Ishikawa (cell line): ENCODE measurements around the gene IFI30.

ENCODE experiments used
- CEBPB ChIP-seq: IDR thresholded peaks from 2 replicates; pipeline ENCODE4 v1.6.1; 2012
- EGR1 ChIP-seq: IDR thresholded peaks from 2 replicates; pipeline ENCODE4 v1.6.1; 2012
- EP300 ChIP-seq: IDR thresholded peaks from 2 replicates; pipeline ENCODE4 v1.6.1; 2012; ENCODE audit warnings: borderline replicate concordance
- FOXM1 ChIP-seq: IDR thresholded peaks from 2 replicates; pipeline ENCODE4 v1.6.1; 2012; ENCODE audit warnings: low read depth, borderline replicate concordance
- TAF1 ChIP-seq: IDR thresholded peaks from 2 replicates; pipeline ENCODE4 v1.6.1; 2012; ENCODE audit warnings: low read depth, mild to moderate bottlenecking
- TCF12 ChIP-seq: IDR thresholded peaks from 2 replicates; pipeline ENCODE4 v1.6.1; 2012; ENCODE audit warnings: low read depth
- YY1 ChIP-seq: IDR thresholded peaks from 2 replicates; pipeline ENCODE4 v1.6.1; 2012; ENCODE audit warnings: low read depth
- TF ChIP-seq, protein P1 (sequence below): IDR thresholded peaks from 2 replicates; pipeline ENCODE4 v1.6.1; 2012; ENCODE audit warnings: low read depth, mild to moderate bottlenecking
- TF ChIP-seq, protein P2 (sequence below): IDR thresholded peaks from 2 replicates; pipeline ENCODE4 v1.6.1; 2012

- TF ChIP-seq, protein P1, sequence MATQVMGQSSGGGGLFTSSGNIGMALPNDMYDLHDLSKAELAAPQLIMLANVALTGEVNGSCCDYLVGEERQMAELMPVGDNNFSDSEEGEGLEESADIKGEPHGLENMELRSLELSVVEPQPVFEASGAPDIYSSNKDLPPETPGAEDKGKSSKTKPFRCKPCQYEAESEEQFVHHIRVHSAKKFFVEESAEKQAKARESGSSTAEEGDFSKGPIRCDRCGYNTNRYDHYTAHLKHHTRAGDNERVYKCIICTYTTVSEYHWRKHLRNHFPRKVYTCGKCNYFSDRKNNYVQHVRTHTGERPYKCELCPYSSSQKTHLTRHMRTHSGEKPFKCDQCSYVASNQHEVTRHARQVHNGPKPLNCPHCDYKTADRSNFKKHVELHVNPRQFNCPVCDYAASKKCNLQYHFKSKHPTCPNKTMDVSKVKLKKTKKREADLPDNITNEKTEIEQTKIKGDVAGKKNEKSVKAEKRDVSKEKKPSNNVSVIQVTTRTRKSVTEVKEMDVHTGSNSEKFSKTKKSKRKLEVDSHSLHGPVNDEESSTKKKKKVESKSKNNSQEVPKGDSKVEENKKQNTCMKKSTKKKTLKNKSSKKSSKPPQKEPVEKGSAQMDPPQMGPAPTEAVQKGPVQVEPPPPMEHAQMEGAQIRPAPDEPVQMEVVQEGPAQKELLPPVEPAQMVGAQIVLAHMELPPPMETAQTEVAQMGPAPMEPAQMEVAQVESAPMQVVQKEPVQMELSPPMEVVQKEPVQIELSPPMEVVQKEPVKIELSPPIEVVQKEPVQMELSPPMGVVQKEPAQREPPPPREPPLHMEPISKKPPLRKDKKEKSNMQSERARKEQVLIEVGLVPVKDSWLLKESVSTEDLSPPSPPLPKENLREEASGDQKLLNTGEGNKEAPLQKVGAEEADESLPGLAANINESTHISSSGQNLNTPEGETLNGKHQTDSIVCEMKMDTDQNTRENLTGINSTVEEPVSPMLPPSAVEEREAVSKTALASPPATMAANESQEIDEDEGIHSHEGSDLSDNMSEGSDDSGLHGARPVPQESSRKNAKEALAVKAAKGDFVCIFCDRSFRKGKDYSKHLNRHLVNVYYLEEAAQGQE: no peak
- TF ChIP-seq, protein P2, sequence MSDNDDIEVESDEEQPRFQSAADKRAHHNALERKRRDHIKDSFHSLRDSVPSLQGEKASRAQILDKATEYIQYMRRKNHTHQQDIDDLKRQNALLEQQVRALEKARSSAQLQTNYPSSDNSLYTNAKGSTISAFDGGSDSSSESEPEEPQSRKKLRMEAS: no peak
- no peak for TF ChIP-seq EGR1
- no peak for TF ChIP-seq TAF1
- no peak for TF ChIP-seq YY1
- no peak for TF ChIP-seq EP300
- TF ChIP-seq CEBPB: no peak
- TF ChIP-seq FOXM1: no peak
- TF ChIP-seq TCF12: no peak
These were observed 35.8 kb upstream of the IFI30 start for GRCh38 chr19:18137657-18138339.
